Transverse colon (tissue), 4 donors: ENCODE results near the gene INPP5B.

Source experiments
- POLR2A ChIP-seq: fragments of 450-650 bp; IDR thresholded peaks from one replicate; pipeline ENCODE4 v1.6.1; 2016; ENCODE audit warnings: antibody characterized with exemption, mild to moderate bottlenecking, moderate library complexity
- POLR2AphosphoS5 ChIP-seq, 3 donors: sonication (generic); formaldehyde crosslinking; IDR thresholded peaks; one replicate each; pipeline ENCODE4 v1.6.1; 2016; ENCODE audit warnings: antibody characterized with exemption in 3 of 3
- TF ChIP-seq, protein P1 (sequence below), 5 experiments: fragments of 200-600 bp in 3 of 5; fragments of 450-650 bp in 2 of 5; sonication (generic) in 3 of 5; IDR thresholded peaks; 1 replicate in 2 of 5; 2 replicates in 3 of 5; pipeline ENCODE4 v1.5.1; 2016 to 2017; ENCODE audit warnings: antibody characterized with exemption in 5 of 5, inconsistent platforms in 3 of 5, mild to moderate bottlenecking in 2 of 5, moderate library complexity in 1 of 5

DNA sequence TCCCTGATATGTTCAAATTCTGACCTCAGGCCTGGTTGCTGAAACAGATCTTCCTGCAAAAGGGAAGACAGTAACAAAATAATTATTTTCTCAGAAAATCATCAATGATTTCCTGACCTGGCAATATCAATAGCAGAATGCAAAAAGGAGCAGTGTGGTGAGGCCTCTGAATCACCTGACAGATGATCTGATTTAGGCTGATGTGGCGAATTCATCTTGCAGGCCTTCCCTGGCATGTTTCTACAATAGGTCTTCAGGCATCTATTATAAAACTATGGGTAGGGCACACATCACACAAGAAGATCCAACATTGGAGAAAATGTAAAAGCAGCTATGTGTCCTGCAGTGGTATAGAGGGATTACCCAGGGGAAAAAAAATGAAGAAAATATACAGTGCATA is 80.4 kb downstream of the INPP5B start:
- TF ChIP-seq POLR2AphosphoS5 (IDR thresholded peaks at IDR 0.05), result no peak
- TF ChIP-seq, protein P1, sequence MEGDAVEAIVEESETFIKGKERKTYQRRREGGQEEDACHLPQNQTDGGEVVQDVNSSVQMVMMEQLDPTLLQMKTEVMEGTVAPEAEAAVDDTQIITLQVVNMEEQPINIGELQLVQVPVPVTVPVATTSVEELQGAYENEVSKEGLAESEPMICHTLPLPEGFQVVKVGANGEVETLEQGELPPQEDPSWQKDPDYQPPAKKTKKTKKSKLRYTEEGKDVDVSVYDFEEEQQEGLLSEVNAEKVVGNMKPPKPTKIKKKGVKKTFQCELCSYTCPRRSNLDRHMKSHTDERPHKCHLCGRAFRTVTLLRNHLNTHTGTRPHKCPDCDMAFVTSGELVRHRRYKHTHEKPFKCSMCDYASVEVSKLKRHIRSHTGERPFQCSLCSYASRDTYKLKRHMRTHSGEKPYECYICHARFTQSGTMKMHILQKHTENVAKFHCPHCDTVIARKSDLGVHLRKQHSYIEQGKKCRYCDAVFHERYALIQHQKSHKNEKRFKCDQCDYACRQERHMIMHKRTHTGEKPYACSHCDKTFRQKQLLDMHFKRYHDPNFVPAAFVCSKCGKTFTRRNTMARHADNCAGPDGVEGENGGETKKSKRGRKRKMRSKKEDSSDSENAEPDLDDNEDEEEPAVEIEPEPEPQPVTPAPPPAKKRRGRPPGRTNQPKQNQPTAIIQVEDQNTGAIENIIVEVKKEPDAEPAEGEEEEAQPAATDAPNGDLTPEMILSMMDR (IDR thresholded peaks at IDR 0.05), result no peak
- no peak for TF ChIP-seq POLR2A
